Forelimb muscle (tissue), 1 donor: ENCODE measurements around the gene DIP2B. TPM values are rescaled to one million over a fixed set of nuclear protein-coding genes. Genes with fewer than 3 reads are reported as not detected.
"Not testable (repeated sequence)": the region's sequence is repeated elsewhere in the genome, so short reads cannot be mapped to it uniquely, and the experiment has no call there.

Source experiments
- DNase-seq: peaks from one replicate; pipeline ENCODE4 v3.0.0-alpha.2; 2013; ENCODE audit warnings: low read depth
- polyA plus RNA-seq: library from polyadenylated mRNA; unstranded; fragments of 120-200 nt; gene quantifications from one replicate; pipeline ENCODE4 v1.2.1, GENCODE V29; 2013; ENCODE audit not compliant: insufficient read length

DIP2B gene
- polyA plus RNA-seq, 1 donor = 15.2 TPM

GRCh38 chr12:50520416-50521207 is 15.8 kb downstream of the DIP2B start:
- no peak for DNase-seq

GRCh38 chr12:50521781-50522180 is 17.0 kb downstream of the DIP2B start:
- not testable (repeated sequence) for DNase-seq

- no peak for DNase-seq
These were observed 19.0 kb downstream of the DIP2B start for GRCh38 chr12:50523772-50524171.

DNA sequence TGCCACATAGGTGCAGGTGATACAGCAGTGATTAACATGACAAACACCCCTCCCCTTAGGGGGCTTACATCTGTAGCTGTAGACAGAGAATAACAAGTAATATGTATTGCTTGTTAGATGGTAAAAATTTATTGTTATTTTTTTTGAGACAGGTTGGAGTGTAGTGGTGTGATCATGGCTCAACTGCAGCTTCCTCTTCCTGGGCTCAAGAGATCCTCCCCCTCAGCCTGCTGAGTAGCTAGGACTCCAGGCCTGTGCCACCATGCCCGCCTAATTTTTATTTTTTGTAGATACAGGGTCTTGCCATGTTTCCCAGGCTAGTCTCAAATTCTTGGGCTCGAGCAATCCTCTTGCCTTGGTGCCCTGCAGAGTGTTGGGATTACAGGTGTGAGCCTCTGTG is 19.8 kb downstream of the DIP2B start:
- DNase-seq = no peak

GRCh38 chr12:50525422-50525821 is 20.6 kb downstream of the DIP2B start:
- DNase-seq = no peak

DNA sequence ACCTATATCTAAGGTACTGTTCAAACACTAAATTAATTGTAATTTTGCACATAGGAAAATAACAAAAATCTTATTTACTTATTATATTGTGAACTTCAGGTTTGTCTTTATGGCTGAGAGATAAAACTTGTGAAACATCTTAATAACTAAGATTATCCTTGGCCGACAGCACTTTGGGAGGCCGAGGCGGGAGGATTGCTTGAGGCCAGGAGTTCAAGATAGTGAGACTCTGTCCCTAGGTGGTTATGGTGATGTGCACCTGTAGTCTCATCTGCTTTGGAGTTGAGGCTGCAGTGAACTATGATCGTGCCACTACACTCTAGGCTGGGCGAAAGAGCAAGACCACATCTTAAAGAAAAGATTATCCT is 22.6 kb downstream of the DIP2B start:
- DNase-seq = no peak

- DNase-seq = no peak
These were observed 24.0 kb downstream of the DIP2B start for GRCh38 chr12:50528800-50529199.

GRCh38 chr12:50529345-50529744 is 24.6 kb downstream of the DIP2B start:
- DNase-seq = no peak

DNA sequence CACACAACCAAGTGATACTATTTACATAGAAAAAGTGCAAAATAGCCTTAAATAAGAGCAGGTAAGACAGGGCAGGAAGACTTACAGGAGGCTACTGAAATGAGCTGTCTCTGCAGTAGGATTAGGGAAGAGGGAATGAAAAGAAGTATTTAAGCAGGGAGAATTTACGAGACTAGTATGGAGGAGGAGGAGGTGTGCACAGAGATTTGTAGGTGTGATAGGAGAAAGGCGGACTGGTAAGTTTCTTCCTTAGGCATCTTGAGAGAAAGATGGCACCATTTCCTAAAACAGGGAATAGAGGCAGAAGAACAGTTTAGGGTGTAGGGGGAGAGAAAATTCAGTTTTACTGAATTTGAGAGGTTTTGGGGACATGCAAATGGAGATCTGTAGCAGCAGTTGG is 25.7 kb downstream of the DIP2B start:
- no peak for DNase-seq

DNA sequence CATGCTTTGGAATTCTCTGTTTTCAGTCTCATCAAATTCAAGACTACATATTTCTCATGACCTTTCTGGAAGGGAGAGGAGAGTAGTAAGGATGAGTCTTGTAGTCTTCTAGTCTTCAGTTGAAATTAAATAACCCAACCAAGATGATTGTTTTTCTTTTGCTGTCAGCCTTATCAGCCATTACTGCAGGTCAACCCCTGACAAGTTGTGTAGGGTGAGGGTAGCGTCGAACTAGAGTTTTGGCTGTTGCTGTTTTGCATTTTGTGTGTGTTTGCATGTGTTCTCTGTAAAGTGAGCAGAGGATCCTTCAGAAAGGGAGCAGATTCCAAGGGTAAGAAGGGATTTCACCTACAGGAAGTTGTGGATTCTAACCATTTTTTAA is 28.4 kb downstream of the DIP2B start:
- DNase-seq = no peak

DNA sequence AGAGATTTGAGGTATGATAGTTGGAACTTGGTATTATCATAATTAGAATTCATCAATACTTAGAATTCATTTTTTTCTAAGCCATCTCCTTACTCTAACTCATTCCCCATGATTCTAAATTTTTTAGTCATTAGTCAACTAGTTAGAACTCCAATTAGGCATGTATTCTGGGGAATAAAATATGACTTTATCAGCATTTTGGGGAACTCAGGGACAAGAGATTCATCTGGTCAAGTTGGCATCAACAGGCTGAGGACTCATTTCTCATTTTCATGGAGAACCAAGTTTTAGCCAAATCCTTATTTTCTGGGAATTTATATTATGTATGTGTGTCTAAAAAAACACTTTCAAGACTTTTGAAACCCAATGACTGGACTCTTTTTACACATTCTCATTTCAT is 29.2 kb downstream of the DIP2B start:
- no peak for DNase-seq

GRCh38 chr12:50536831-50537537 is 32.2 kb downstream of the DIP2B start:
- DNase-seq = no peak

GRCh38 chr12:50537538-50537919 is 32.7 kb downstream of the DIP2B start:
- no peak for DNase-seq

- no peak for DNase-seq
These were observed 33.4 kb downstream of the DIP2B start for GRCh38 chr12:50538182-50538581.

GRCh38 chr12:50541139-50541538 is 36.4 kb downstream of the DIP2B start:
- no peak for DNase-seq

- DNase-seq = no peak
These were observed 37.7 kb downstream of the DIP2B start for GRCh38 chr12:50542448-50542847.

GRCh38 chr12:50543188-50543587 is 38.4 kb downstream of the DIP2B start:
- DNase-seq = not testable (repeated sequence)

GRCh38 chr12:50545213-50545612 is 40.4 kb downstream of the DIP2B start:
- no peak for DNase-seq

GRCh38 chr12:50545786-50546185 is 41.0 kb downstream of the DIP2B start:
- DNase-seq = no peak

GRCh38 chr12:50546441-50547318 is 41.9 kb downstream of the DIP2B start:
- DNase-seq = no peak

DNA sequence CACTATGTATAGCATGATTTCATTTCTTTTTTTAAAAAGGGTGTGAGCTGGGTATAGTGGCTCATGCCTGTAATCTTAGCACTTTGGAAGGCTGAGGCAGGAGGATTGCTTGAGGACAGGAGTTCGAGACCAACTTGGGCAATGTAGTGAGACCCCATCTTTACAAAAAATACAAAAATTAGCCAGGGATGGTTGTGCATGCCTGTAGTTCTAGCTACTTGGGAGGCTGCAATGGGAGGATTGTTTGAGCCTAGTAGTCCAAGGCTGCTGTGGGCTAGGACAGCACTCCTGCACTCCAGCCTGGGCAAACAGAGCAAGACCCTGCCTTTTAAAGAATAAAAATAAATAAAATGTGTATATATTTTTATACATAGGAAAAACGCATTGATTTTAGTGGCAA is 43.0 kb downstream of the DIP2B start:
- no peak for DNase-seq

- DNase-seq = no peak
These were observed 45.1 kb downstream of the DIP2B start for GRCh38 chr12:50549885-50550284.
